Cardiac ventricle fibroblast (primary cell): ENCODE results near the gene HDDC2. TPM values are rescaled to one million over a fixed set of nuclear protein-coding genes. Genes with fewer than 3 reads are reported as not detected.

Experiments used
- total RNA-seq: library from RNA; depleted of rRNA; stranded (reverse); fragments of >200 nt; gene quantifications from 2 replicates; pipeline ENCODE4 v1.2.3, GENCODE V29; 2015

The HDDC2 gene
- 39.4 and 49.5 TPM in 2 replicates for total RNA-seq

GRCh38 chr6:125301435-125302391, at the start of gene HDDC2:
HDDC2 (minus strand) TSS chr6:125301967; CDS start chr6:125301932, 35 bp downstream.

Other genes with a start within 250 kb of the HDDC2 start
- 0.81 and 5.3 TPM in 2 replicates for gene TPD52L1, start 148.2 kb downstream of the HDDC2 start, total RNA-seq